HUES64 (cell line): ENCODE data around the gene PXK.
"Not testable (repeated sequence)": the region's sequence is repeated elsewhere in the genome, so short reads cannot be mapped to it uniquely, and the experiment has no call there.

Experiments used
- H3K27ac ChIP-seq: 2 replicates; pipeline ENCODE4 v1.7.0; 2013; ENCODE audit warnings: low read depth, low read length, inconsistent platforms
- H3K27me3 ChIP-seq: 2 replicates; pipeline ENCODE4 v1.6.1; 2013; ENCODE audit warnings: mild to moderate bottlenecking, low read length; ENCODE audit not compliant: insufficient read depth
- H3K36me3 ChIP-seq: 2 replicates; pipeline ENCODE4 v1.6.1; 2013; ENCODE audit warnings: mild to moderate bottlenecking, low read length; ENCODE audit not compliant: insufficient read depth
- H3K4me1 ChIP-seq: 2 replicates; pipeline ENCODE4 v1.6.1; 2013; ENCODE audit warnings: mild to moderate bottlenecking, low read length, moderate library complexity; ENCODE audit not compliant: insufficient read depth
- H3K4me3 ChIP-seq: 2 replicates; pipeline ENCODE4 v1.5.1; 2013; ENCODE audit warnings: mild to moderate bottlenecking, low read length, moderate library complexity
- H3K9ac ChIP-seq: 2 replicates; pipeline ENCODE4 v1.6.1; 2013; ENCODE audit warnings: mild to moderate bottlenecking, low read depth, low read length
- H3K9me3 ChIP-seq: 2 replicates; pipeline ENCODE4 v1.6.1; 2013; ENCODE audit warnings: low read depth, low read length; ENCODE audit not compliant: insufficient read depth
- WGBS: fragments of 150-250, 120-280 bp; methylation state at CpG from one replicate; pipeline ENCODE4 v1.1.7; 2013; ENCODE audit warnings: missing lambda C conversion rate; 5-methylcytosine and 5-hydroxymethylcytosine counted together

PXK gene

DNA sequence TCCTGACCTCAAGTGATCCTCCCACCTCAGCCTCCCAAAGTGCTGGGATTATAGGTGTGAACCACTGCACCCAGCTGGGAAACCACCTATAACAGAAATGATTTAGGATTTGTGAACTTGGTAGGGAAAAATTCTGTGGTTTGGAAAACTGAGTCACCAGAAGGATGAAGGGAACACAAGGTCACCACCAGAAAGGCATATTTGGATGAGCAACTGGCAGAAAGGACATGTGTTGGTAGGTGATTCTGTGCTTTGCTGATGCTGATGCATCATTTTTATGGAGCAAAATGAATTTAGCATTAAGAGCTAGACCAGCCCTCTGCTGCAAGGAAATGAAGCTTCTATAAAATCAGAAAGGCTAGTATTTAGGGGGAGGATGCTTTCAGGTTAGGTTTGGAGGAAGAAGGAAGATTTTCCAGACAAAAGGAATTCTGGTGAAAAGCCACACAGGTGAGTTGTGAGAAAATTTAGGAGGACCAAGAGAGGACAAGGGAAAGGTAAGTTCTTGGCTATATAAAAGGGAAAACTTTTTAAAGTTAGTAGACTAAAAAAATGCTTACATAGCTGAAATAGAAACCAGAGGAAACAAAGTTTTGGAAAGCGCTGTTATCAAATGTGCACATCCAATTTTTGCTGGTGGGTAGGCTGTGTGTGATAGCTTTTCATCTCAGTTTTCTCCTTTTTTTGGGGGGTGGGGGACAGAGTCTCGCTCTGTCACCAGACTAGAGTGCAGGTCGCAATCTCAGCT is 3.6 kb downstream of the PXK start:
- Histone ChIP-seq H3K27me3 (peaks cover 23% of the 10 kb centered on the region), H3K9me3 (no peaks in the 10 kb centered on the region), H3K27ac (no peak overlapping the region), H3K4me1 (peaks cover 19% of the 10 kb centered on the region), H3K9ac (no peak overlapping the region), H3K4me3 (no peak overlapping the region), H3K36me3 (no peaks in the 10 kb centered on the region)
- 87% methylated on average over 2 of the region's 3 CpGs for WGBS

DNA sequence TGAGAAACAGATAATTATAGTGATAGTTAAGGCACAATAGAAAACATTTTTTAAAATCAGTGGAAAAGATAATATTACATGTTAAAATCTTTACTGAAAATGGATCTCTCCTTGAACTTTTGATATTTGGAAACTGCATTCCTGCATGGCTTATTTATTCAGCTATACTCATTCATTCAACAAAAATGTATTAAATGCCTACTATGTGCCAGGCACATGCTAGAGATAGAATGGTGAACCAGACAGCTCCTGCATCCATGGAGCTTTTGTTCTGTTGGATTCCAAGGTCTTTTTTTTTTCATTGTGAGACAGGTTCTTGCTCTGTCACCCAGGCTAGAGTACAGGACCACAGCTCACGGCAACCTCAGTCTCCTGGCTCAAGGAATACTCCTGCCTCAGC is 4.5 kb downstream of the PXK start:
- Histone ChIP-seq H3K9ac (no peak overlapping the region), H3K27me3 (peaks cover 17% of the 10 kb centered on the region), H3K4me1 (peaks cover 19% of the 10 kb centered on the region), H3K4me3 (no peak overlapping the region), H3K9me3 (no peaks in the 10 kb centered on the region), H3K27ac (no peak overlapping the region), H3K36me3 (no peaks in the 10 kb centered on the region)
- WGBS, result 95% methylated on average over 1 of the region's 1 CpG

DNA sequence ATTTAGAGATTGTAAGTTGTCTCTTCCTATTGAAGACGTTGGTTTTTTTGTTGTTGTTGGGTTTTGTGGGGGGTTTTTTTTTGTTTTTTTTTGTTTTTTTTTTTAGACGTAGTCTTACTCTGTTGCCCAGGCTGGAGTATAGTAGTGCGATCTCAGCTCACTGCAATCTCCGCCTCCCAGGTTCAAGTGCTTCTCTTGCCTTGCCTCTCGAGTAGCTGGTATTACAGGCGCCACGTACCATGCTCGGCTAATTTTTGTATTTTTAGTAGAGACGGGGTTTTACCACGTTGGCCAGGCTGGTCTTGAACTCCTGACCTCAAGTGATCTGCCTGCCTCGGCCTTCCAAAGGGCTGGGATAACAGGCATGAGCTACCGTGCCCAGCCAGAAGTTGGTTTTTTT is 6.5 kb downstream of the PXK start:
- H3K36me3 ChIP-seq, H3K9me3 ChIP-seq, H3K9ac ChIP-seq, H3K4me3 ChIP-seq, H3K27ac ChIP-seq, H3K27me3 ChIP-seq: not testable (repeated sequence)
- H3K4me1 ChIP-seq, result peaks cover 12% of the 10 kb centered on the region
- 95% methylated on average over 12 of the region's 12 CpGs for WGBS

GRCh38 chr3:58340594-58341244 is 8.0 kb downstream of the PXK start:
- no peaks in the 10 kb centered on the region for H3K36me3 ChIP-seq
- no peaks in the 10 kb centered on the region for H3K4me1 ChIP-seq
- WGBS, result 100% methylated on average over 3 of the region's 3 CpGs
- no peaks in the 10 kb centered on the region for H3K9me3 ChIP-seq
- H3K4me3 ChIP-seq, result no peak overlapping the region
- H3K27ac ChIP-seq, result no peak overlapping the region
- H3K9ac ChIP-seq, result no peak overlapping the region
- no peaks in the 10 kb centered on the region for H3K27me3 ChIP-seq

GRCh38 chr3:58341376-58341775 is 8.7 kb downstream of the PXK start:
- H3K4me1 ChIP-seq, result no peaks in the 10 kb centered on the region
- WGBS, result 94% methylated on average over 3 of the region's 3 CpGs
- H3K9me3 ChIP-seq, result no peaks in the 10 kb centered on the region
- H3K9ac ChIP-seq, result no peak overlapping the region
- no peaks in the 10 kb centered on the region for H3K36me3 ChIP-seq
- H3K4me3 ChIP-seq, result no peak overlapping the region
- no peaks in the 10 kb centered on the region for H3K27me3 ChIP-seq
- no peak overlapping the region for H3K27ac ChIP-seq

DNA sequence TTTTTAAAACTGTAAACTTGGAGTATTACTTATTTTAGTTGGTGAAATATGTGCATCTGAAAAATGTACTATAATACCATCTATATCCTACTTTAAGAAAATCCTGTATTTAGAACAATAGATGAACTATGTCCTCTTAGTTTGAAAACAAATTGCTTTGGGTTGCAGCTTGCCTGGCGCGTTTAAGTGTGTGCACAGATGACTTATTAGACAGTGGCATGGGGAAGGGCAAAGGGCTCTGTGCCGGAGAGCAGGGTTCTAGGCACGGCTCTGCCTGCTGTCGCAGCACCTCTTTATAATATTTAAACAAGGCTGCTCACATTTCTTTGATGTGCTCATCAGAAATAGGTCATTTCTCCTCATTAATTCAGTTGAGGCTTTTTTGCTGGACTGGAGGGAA is 10.0 kb downstream of the PXK start:
- no peak overlapping the region for H3K27ac ChIP-seq
- no peaks in the 10 kb centered on the region for H3K36me3 ChIP-seq
- H3K27me3 ChIP-seq, result no peaks in the 10 kb centered on the region
- no peak overlapping the region for H3K4me3 ChIP-seq
- H3K9ac ChIP-seq, result no peak overlapping the region
- no peaks in the 10 kb centered on the region for H3K9me3 ChIP-seq
- WGBS, result over 99% methylated on average over 5 of the region's 5 CpGs
- H3K4me1 ChIP-seq, result no peaks in the 10 kb centered on the region

DNA sequence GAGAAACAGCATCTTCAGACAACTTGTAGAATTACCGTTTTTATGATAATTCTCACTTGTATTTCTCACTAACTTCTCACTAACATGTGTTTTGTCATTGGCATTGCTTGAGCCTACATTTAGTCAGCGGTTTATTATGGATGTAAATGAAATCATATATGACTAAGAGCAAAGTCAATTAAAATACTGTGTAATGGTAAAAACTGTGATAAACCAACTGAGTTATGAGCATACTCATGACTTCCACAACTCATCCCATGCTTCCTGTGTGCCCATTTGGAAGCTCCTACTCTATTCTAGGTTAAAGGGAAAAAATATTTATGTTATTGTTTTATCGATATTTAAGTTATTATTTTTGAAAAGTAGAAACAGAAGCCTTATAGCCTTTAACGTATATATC is 12.8 kb downstream of the PXK start:
- H3K27ac ChIP-seq, result no peak overlapping the region

GRCh38 chr3:58346368-58346767 is 13.7 kb downstream of the PXK start:
- H3K9ac ChIP-seq, result no peak overlapping the region
- H3K9me3 ChIP-seq, result no peaks in the 10 kb centered on the region
- H3K4me1 ChIP-seq, result no peaks in the 10 kb centered on the region
- no peaks in the 10 kb centered on the region for H3K27me3 ChIP-seq
- H3K4me3 ChIP-seq, result no peak overlapping the region
- H3K27ac ChIP-seq, result no peak overlapping the region
- H3K36me3 ChIP-seq, result no peaks in the 10 kb centered on the region
- WGBS, result 86% methylated on average over 2 of the region's 2 CpGs

More for the DNA sequence above, 12.8 kb downstream of the PXK start:
- no peaks in the 10 kb centered on the region for H3K36me3 ChIP-seq
- no peak overlapping the region for H3K4me3 ChIP-seq
- WGBS, result 100% methylated on average over 2 of the region's 4 CpGs
- no peaks in the 10 kb centered on the region for H3K4me1 ChIP-seq
- H3K9ac ChIP-seq, result no peak overlapping the region
- no peaks in the 10 kb centered on the region for H3K9me3 ChIP-seq
- H3K27me3 ChIP-seq, result no peaks in the 10 kb centered on the region

GRCh38 chr3:58347984-58348383 is 15.3 kb downstream of the PXK start:
- Histone ChIP-seq H3K27ac (no peak overlapping the region), H3K9me3 (no peaks in the 10 kb centered on the region), H3K9ac (no peak overlapping the region), H3K27me3 (no peaks in the 10 kb centered on the region), H3K36me3 (no peaks in the 10 kb centered on the region), H3K4me3 (no peak overlapping the region), H3K4me1 (peaks cover 7% of the 10 kb centered on the region; the same call in 1 of the 2 replicates)
- WGBS, result 94% methylated on average over 7 of the region's 7 CpGs

DNA sequence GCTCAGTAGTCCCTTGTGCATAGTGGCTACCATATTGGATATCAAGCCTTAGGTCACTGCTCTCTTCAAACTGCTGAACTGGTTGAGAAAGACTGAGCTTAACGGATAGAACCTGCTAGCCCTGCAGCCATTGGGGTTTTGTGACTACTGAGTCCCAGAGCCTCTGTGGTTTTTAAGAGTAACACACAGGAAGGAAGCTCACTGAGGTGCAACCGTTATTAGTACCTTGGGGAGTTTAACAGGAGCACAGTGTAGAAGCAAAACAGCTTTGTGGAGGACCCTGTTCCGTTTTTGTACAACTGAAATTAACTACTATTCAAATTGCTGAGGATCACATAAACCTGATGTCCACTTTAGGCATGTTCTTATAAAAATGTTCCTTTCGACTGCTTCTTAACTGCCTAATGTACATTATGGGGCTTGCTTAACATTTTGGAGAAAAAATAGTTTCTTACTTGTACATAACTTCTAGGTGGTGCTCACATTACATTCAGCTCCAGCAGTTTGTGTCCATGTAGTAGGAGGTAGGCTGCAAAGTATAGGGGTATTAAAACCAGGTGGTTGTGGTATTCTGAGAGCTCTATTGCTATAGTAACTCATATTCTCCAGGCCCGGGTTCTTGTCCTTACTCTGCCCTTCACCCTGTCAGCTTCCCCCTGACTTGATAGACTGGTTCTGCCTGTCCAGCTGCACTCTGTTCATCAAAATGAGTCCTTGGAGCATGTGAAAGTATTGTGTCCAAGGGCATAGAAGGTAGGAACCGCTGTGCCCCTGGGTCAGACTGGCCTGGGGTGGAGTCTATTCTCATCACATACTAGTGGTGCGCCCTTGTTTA is 17.3 kb downstream of the PXK start:
- WGBS, result 95% methylated on average over 7 of the region's 7 CpGs
- Histone ChIP-seq H3K27ac (no peak overlapping the region), H3K4me3 (no peak overlapping the region), H3K36me3 (no peaks in the 10 kb centered on the region), H3K9me3 (no peaks in the 10 kb centered on the region), H3K27me3 (no peaks in the 10 kb centered on the region), H3K9ac (no peak overlapping the region), H3K4me1 (peaks cover 7% of the 10 kb centered on the region; the same call in 1 of the 2 replicates)

DNA sequence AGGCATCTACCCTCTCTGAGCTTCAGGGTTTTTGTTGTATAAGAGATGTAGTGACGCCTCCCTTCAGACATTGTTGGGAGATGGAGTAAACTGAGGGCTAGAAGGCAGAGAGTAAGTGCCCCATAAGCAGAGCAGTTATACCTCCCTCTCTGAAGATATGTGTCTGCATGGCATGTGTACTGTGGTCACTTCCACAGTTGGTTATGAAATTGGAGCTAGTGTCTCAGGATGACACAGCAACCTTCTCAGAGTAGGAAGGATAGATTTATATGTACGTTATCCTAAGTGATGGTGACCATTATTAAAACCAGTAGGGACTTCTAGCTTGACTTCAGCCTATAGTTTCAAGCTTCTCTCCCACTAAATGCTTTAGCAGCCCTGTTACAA is 17.9 kb downstream of the PXK start:
- Histone ChIP-seq H3K4me1 (peaks cover 7% of the 10 kb centered on the region; the same call in 1 of the 2 replicates), H3K27ac (no peak overlapping the region), H3K9ac (no peak overlapping the region), H3K36me3 (no peaks in the 10 kb centered on the region), H3K9me3 (no peaks in the 10 kb centered on the region), H3K27me3 (no peaks in the 10 kb centered on the region), H3K4me3 (no peak overlapping the region)
- 91% methylated on average over 2 of the region's 2 CpGs for WGBS
